ENCODE data around the gene NTM. TPM values are rescaled to one million over a fixed set of nuclear protein-coding genes. Genes with fewer than 3 reads are reported as not detected.

NTM gene
- total RNA-seq, 1 experiment from 2014 or later = 9.9 TPM

DNA sequence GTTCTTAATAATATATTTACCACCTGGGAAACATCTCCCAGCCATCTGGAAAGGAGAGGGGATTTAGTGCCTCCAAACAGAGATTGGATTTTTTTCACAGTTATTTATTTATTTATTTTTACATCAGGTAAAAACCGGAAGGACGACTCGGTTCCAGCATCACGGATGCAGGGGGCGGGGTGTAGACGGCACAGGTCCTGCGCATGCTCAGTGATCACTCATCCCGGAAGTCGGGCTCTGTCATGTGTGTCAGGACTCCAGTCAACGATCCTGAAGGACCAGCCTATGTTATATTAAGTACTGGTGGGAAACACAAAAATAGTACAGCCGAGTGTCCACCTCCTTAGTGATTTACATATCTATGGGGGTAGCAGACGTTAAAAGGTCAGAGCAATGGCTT, 467.6 kb downstream of the NTM start:
- Histone ChIP-seq H3K4me2 (ENCODE audit: insufficient read depth, insufficient read length, low read length) (no peak overlapping the region), H2BK15ac (ENCODE audit: low read depth, low read length) (no peak overlapping the region), H4K5ac (ENCODE audit: insufficient read length, low read depth, low read length) (no peak overlapping the region), H3K4ac (ENCODE audit: low read depth, low read length) (no peak overlapping the region), H3K9me3 (ENCODE audit: control insufficient read depth, low read depth, low read length) (no peaks in the 10 kb centered on the region), H3K4me1 (ENCODE audit: insufficient read depth, low read length) (no peaks in the 10 kb centered on the region; the same call in 1 of the 2 replicates), H3K79me2 (ENCODE audit: insufficient read depth, low read length) (no peaks in the 10 kb centered on the region), H3K79me1 (ENCODE audit: insufficient read depth, low read depth, low read length, poor library complexity, severe bottlenecking) (no peaks in the 10 kb centered on the region), H3K23ac (ENCODE audit: insufficient read length, low read depth, low read length) (no peak overlapping the region), H2AFZ (ENCODE audit: low read length) (no peak overlapping the region), H4K8ac (replicated peaks; ENCODE audit: insufficient read length, low read depth, low read length) (no peak overlapping the region), H4K91ac (ENCODE audit: insufficient read length, low read depth, low read length) (no peak overlapping the region), H3K14ac (ENCODE audit: insufficient read depth, low read length) (no peak overlapping the region), H2BK5ac (ENCODE audit: insufficient read length, low read length) (no peak overlapping the region), H4K20me1 (ENCODE audit: control insufficient read depth, insufficient read depth, insufficient read length) (no peaks in the 10 kb centered on the region), H2BK20ac (ENCODE audit: low read depth, low read length, poor library complexity, severe bottlenecking) (no peak overlapping the region), H3K27me3 (ENCODE audit: insufficient read depth, low read length) (no peaks in the 10 kb centered on the region), H3K27ac (ENCODE audit: insufficient read length, low read depth, low read length) (no peak overlapping the region), H3K23me2 (ENCODE audit: insufficient read length, low read depth, low read length, poor library complexity, severe bottlenecking) (no peaks in the 10 kb centered on the region), H3K18ac (ENCODE audit: insufficient read length, low read depth, low read length) (no peak overlapping the region), H2BK120ac (ENCODE audit: low read depth, low read length, poor library complexity, severe bottlenecking) (no peak overlapping the region), H2AK5ac (ENCODE audit: insufficient read length, low read length) (no peak overlapping the region), H3K9ac (ENCODE audit: extremely low read depth, insufficient read length, low read length) (no peak overlapping the region), H3K56ac (ENCODE audit: insufficient read length, low read depth, low read length) (no peak overlapping the region), H3T11ph (ENCODE audit: low read length) (no peak overlapping the region), H2BK12ac (ENCODE audit: insufficient read length, low read depth, low read length) (no peak overlapping the region)
- TF ChIP-seq, protein P1, sequence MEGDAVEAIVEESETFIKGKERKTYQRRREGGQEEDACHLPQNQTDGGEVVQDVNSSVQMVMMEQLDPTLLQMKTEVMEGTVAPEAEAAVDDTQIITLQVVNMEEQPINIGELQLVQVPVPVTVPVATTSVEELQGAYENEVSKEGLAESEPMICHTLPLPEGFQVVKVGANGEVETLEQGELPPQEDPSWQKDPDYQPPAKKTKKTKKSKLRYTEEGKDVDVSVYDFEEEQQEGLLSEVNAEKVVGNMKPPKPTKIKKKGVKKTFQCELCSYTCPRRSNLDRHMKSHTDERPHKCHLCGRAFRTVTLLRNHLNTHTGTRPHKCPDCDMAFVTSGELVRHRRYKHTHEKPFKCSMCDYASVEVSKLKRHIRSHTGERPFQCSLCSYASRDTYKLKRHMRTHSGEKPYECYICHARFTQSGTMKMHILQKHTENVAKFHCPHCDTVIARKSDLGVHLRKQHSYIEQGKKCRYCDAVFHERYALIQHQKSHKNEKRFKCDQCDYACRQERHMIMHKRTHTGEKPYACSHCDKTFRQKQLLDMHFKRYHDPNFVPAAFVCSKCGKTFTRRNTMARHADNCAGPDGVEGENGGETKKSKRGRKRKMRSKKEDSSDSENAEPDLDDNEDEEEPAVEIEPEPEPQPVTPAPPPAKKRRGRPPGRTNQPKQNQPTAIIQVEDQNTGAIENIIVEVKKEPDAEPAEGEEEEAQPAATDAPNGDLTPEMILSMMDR (conservative IDR thresholded peaks at IDR 0.05) = no peak
- Mint-ChIP-seq H3K4me1 (peaks cover 4 to 5% of the 10 kb centered on the region in 2 experiments), H3K27ac (no peak overlapping the region), H3K4me3 (no peak overlapping the region), H3K36me3 (ENCODE audit: insufficient read depth in 1 of 3, low read depth in 3 of 3) (no peaks in the 10 kb centered on the region), H3K9me3 (no peaks in the 10 kb centered on the region), H3K27me3 (ENCODE audit: low read depth) (peaks cover 1% of the 10 kb centered on the region; the same call in 1 of the 2 replicates)
- WGBS (ENCODE audit: extremely low coverage, insufficient read length, low lambda C conversion rate) = no CpG with 5 or more reads among the region's 12 CpGs
- no peak for DNase-seq
